ENCODE measurements around the gene GABBR2. TPM values are rescaled to one million over a fixed set of nuclear protein-coding genes. Genes with fewer than 3 reads are reported as not detected.
"Not testable (repeated sequence)": the region's sequence is repeated elsewhere in the genome, so short reads cannot be mapped to it uniquely, and the experiment has no call there.

The GABBR2 gene
- total RNA-seq, 2 experiments from 2014 or later, result not detected

GRCh38 chr9:98514841-98515240 lies 193.9 kb downstream of the GABBR2 start:
- ChIA-PET CTCF (no interaction called here), POLR2A (no interaction called here)
- Mint-ChIP-seq H3K27ac (no peak overlapping the region), H3K27me3 (peaks cover 6% of the 10 kb centered on the region), H3K4me1 (ENCODE audit: low read depth) (no peaks in the 10 kb centered on the region), H3K4me3 (no peak overlapping the region), H3K9me3 (no peaks in the 10 kb centered on the region), H3K36me3 (ENCODE audit: low read depth) (no peaks in the 10 kb centered on the region)
- H3K9me3 ChIP-seq (ENCODE audit: control insufficient read depth in 1 of 2, insufficient read depth in 1 of 2, low read length in 2 of 2), result no peaks in the 10 kb centered on the region
- no peak overlapping the region for H3K27ac ChIP-seq (ENCODE audit: low read depth in 1 of 2, low read length in 2 of 2)
- no peak for DNase-seq
- no peak for TF ChIP-seq CTCF (IDR thresholded peaks at IDR 0.05)
- no peaks in the 10 kb centered on the region for H3K36me3 ChIP-seq (ENCODE audit: insufficient read depth, low read length)
- H3K27me3 ChIP-seq (ENCODE audit: control insufficient read depth in 1 of 2, insufficient read depth in 2 of 2, low read length in 2 of 2), result no peaks in the 10 kb centered on the region
- intact Hi-C loops (cut with DNase I, micrococcal nuclease), result no loop called here
- ATAC-seq (ENCODE audit: poor library complexity), result no peak
- H3K4me3 ChIP-seq (ENCODE audit: low read length), result no peak overlapping the region
- H3K4me1 ChIP-seq (ENCODE audit: insufficient read depth, low read length), result no peaks in the 10 kb centered on the region

DNA sequence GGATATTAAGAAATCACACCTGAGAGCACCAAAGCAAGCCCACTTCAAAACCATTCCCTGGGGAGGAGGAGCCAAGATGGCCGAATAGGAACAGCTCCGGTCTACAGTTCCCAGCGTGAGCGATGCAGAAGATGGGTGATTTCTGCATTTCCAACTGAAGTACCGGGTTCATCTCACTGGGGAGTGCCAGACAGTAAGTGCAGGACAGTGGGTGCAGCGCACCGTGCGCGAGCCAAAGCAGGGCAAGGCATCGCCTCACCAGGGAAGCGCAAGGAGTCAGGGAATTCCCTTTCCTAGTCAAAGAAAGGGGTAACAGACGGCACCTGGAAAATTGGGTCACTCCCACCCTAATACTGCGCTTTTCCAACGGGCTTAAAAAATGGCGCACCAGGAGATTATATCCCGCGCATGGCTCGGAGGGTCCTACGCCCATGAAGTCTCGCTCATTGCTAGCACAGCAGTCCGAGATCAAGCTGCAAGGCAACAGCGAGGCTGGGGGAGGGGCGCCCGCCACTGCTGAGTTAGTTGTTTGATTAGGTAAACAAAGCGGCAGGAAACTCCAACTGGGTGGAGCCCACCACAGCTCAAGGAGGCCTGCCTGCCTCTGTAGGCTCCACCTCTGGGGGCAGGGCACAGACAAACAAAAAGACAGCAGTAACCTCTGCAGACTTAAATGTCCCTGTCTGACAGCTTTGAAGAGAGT lies 200.4 kb downstream of the GABBR2 start:
- not testable (repeated sequence) for H3K4me3 ChIP-seq (ENCODE audit: low read length); H3K9me3 ChIP-seq (ENCODE audit: control insufficient read depth in 1 of 2, insufficient read depth in 1 of 2, low read length in 2 of 2)

DNA sequence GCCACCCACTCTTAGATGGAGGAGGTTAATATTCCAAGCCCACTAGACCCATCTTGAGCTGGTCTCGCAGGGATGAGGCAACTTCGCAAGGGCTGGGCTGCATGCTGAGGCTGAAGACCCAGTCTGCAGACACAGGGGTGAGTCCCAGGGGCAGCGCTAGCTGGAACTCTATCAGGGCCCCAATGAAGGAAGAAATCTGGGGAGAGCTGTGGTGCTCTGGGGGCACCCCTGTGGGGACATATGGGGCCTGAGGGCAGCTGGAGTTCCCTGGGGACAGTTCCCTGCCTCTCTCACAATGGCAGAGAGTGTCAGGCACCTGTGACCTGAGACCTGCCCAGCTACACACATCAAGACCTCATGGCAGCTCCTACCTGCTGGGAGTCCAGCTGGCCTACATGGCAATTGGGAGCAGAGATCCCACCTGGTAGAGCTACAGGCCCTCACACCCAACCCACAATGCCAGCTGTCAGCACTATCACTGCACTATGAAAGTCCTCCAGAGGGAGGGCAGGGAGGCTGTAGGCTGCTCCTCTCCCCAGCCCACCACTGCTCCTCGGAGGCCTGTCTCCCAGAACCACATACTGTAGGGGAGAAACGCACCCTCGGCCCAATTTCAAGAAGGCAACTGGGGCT lies 202.2 kb downstream of the GABBR2 start:
- intact Hi-C loops (cut with DNase I, micrococcal nuclease), result no loop called here
- no peaks in the 10 kb centered on the region for H3K9me3 ChIP-seq (ENCODE audit: control insufficient read depth in 1 of 2, insufficient read depth in 1 of 2, low read length in 2 of 2)
- no peak for DNase-seq
- Mint-ChIP-seq H3K36me3 (ENCODE audit: low read depth) (no peaks in the 10 kb centered on the region), H3K27ac (no peak overlapping the region), H3K4me3 (no peak overlapping the region), H3K27me3 (peaks cover 30% of the 10 kb centered on the region), H3K4me1 (ENCODE audit: low read depth) (no peaks in the 10 kb centered on the region), H3K9me3 (no peaks in the 10 kb centered on the region)
- ATAC-seq (ENCODE audit: poor library complexity), result no peak
- ChIA-PET POLR2A (no interaction called here), CTCF (no interaction called here)
- no peaks in the 10 kb centered on the region for H3K36me3 ChIP-seq (ENCODE audit: insufficient read depth, low read length)
- no peak overlapping the region for H3K4me3 ChIP-seq (ENCODE audit: low read length)
- H3K27ac ChIP-seq (ENCODE audit: low read depth in 1 of 2, low read length in 2 of 2), result no peak overlapping the region
- peaks cover 0 to 8% of the 10 kb centered on the region in 2 experiments for H3K27me3 ChIP-seq (ENCODE audit: control insufficient read depth in 1 of 2, insufficient read depth in 2 of 2, low read length in 2 of 2)
- no peak for TF ChIP-seq CTCF (IDR thresholded peaks at IDR 0.05)
- H3K4me1 ChIP-seq (ENCODE audit: insufficient read depth, low read length), result no peaks in the 10 kb centered on the region

More for the DNA sequence above, 200.4 kb downstream of the GABBR2 start:
- intact Hi-C loops (cut with DNase I, micrococcal nuclease); H3K27ac Mint-ChIP-seq; H3K36me3 Mint-ChIP-seq (ENCODE audit: low read depth); CTCF ChIA-PET; H3K4me1 Mint-ChIP-seq (ENCODE audit: low read depth); H3K27me3 ChIP-seq (ENCODE audit: control insufficient read depth in 1 of 2, insufficient read depth in 2 of 2, low read length in 2 of 2); POLR2A ChIA-PET; ATAC-seq (ENCODE audit: poor library complexity); H3K36me3 ChIP-seq (ENCODE audit: insufficient read depth, low read length); H3K27ac ChIP-seq (ENCODE audit: low read depth in 1 of 2, low read length in 2 of 2); H3K4me1 ChIP-seq (ENCODE audit: insufficient read depth, low read length); H3K9me3 Mint-ChIP-seq; H3K4me3 Mint-ChIP-seq; DNase-seq: not testable (repeated sequence)
- H3K27me3 Mint-ChIP-seq, result peaks cover 30% of the 10 kb centered on the region

Data from CD4-positive, alpha-beta T cell (primary cell).